ENCODE results near the gene ZDHHC17.
A peak's percentile ranks its signal among the peaks of the same experiment; 100 is the strongest.
"Not testable (repeated sequence)": the region's sequence is repeated elsewhere in the genome, so short reads cannot be mapped to it uniquely, and the experiment has no call there.

Gene ZDHHC17

DNA sequence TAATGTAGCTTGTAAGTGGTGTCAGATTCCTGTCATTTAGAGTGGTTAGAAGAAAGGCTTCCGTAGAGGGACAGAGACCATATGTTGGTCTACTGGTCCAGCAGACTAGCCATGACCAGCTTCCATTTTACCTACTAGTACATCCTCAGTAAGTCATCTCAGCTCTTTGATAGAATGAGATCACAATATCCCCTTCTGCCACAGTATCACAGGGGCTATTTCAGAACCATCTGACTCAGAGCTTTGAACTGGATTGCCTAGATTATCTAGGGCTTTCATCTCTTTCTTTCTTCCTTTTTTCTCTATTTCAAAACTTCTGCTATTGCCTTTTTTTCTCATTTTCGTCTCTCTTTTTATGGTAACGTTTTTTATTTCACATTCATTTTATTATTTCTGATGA is 4.7 kb downstream of the ZDHHC17 start:
- no peak for DNase-seq (ENCODE audit: low spot score)

DNA sequence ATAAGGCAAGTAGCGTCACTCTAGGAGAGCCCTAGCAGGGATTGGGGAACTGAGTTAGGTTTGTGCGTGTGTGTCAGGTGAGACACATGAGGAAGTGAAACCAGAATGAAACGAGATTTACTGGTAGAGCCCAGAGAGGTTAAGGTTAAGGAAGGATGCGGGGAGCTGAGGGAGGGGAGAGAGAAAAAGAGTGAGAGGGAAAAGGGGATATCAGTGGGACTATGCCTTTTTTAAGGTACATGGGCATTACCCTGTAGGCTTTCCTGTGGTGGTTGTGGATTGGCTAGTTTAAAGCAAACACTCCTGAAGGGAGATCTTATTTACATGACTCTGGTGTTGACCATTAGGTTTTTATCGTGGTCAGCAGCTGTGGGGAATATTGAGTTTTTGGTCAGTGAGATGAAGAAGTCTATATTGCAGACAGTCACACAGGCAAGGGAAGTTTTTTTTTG is 13.9 kb downstream of the ZDHHC17 start:
- DNase-seq (ENCODE audit: low spot score) = no peak

DNA sequence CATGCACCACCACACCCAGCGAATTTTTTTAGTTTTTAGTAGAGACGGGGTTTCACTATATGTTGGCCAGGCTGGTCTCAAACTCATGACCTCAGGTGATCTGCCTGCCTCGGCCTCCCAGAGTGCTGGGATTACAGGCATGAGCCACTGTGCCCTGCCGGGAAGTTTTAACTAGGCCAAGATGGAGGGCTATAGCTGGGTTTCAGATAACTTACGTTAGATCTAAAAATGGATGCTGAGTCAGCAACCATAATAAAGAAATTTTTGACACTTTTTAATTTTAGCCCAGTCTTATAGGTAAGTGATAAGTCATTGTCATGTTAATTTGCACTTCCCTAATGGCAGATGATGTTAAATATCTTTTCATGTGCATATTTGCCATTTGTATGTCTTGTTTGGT is 14.4 kb downstream of the ZDHHC17 start:
- no peak for DNase-seq (ENCODE audit: low spot score)

DNA sequence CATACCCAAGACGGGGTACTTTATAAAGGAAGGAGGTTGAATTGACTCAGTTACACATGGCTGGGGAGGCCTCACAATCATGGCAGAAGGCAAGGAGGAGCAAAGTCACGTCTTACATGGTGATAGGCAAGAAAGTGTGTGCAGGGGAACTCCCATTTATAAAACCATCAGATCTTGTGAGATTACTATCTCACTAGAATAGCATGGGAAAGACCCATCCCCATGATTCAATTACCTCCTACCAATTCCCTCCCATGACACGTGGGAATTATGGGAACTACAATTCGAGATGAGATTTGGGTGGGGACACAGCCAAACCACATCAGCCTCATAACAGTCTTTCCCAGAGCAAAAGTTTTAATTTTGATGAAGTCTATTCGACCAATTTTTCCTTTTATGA is 15.4 kb downstream of the ZDHHC17 start:
- not testable (repeated sequence) for DNase-seq (ENCODE audit: low spot score)

DNA sequence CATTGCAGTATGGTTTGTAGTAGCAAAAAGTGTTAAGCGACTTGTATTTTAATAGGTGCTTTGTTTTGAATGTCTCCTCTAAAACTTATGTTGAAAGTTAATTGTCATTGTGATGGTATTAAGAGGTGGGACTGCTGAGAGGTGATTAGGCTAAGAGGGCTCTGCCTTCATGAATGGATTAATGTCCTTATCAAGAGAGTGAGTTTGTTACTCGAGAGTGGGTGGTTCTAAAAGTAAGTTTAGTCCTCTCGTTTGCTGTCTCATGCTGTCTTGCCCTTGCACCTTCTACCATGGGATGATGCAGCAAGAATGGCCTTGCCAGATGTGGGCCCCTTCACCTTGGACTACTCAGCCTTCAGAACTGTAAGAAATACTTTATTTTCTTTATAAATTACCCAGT is 17.4 kb downstream of the ZDHHC17 start:
- DNase-seq (ENCODE audit: low spot score) = no peak

- DNase-seq (ENCODE audit: low spot score) = no peak
These were observed 18.6 kb downstream of the ZDHHC17 start for GRCh38 chr12:76782526-76782925.

DNA sequence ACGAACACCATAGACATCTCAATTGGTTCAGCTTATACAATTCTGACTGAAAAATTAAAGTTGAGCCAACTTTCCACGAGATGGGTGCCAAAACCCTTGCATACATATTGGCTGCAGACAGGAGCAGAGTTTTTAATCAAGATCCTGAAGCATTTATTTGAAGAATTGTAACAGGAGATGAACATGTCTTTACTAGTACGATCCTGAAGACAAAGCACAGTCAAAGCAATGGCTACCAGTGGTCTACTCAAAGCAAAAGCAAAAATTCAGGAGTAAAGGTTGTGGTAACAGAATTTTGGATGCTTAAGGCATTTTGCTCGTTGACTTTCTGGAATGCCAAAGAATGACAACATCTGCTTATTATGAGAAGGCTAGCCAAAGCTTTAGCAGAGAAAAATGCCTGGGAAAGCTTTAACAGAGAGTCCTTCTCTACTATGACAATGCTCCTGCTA is 20.7 kb downstream of the ZDHHC17 start:
- DNase-seq (ENCODE audit: low spot score) = no peak

DNA sequence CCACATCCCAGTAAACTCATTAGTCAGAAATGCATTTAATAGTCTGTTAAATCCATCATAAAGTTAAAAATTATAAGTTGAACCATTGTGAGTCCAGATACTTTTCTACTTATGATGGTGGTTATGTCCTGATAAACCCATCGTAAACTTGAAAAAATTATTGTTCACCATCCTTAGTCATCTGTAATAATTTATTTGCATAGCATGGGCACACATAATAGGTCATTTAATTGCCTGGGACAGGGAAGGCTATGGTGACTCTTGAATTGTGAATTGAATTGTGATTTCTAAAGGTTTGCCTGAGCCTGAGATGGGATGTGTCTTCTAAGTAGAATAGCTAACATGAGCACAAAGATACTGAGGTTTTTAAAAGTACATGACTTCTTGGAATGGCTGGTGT is 21.5 kb downstream of the ZDHHC17 start:
- DNase-seq (ENCODE audit: low spot score) = no peak

- no peak for DNase-seq (ENCODE audit: low spot score)
These were observed 23.1 kb downstream of the ZDHHC17 start for GRCh38 chr12:76786986-76787385.

DNA sequence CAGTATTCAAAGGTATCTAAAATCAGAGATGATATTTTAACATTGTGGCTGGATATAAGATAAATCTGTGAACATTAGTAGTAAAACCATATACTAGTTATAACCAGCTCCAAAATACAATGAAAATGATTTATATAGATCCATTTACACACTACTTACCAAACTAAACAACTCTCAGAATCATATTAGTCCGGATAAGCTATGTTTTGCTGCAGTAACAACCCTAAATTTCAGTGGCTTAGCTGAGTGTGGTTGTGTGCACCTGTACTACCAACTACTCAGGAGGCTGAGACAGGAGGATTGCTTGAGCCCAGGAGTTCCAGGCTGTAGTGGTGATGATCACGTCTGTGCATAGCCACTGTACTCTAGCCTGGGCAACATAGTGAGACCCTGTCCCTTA is 23.8 kb downstream of the ZDHHC17 start:
- no peak for DNase-seq (ENCODE audit: low spot score)

GRCh38 chr12:76789335-76790050 is 25.6 kb downstream of the ZDHHC17 start:
- DNase-seq (ENCODE audit: low spot score) = no peak

GRCh38 chr12:76790564-76791552 is 26.9 kb downstream of the ZDHHC17 start:
- DNase-seq (ENCODE audit: low spot score) = peak; percentile 29

DNA sequence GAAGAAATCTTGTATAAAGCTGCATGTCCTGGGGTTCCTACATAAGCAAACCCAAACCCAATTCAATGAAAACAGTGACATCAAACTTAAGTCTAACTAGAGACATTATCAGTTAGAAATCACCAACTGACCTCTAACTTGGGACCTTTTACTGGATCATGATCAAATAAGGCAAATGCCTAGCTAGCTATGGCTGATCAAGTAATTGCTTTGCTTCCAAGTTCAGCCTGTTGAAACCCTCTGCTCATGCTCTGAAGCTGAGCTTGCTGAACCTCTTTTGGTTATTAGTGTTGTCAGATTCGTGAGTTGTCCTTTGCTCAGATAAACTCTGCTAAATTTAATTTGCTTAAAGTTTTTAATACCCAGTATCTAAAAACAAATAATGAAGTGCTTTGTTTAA is 28.9 kb downstream of the ZDHHC17 start:
- DNase-seq (ENCODE audit: low spot score) = no peak

DNA sequence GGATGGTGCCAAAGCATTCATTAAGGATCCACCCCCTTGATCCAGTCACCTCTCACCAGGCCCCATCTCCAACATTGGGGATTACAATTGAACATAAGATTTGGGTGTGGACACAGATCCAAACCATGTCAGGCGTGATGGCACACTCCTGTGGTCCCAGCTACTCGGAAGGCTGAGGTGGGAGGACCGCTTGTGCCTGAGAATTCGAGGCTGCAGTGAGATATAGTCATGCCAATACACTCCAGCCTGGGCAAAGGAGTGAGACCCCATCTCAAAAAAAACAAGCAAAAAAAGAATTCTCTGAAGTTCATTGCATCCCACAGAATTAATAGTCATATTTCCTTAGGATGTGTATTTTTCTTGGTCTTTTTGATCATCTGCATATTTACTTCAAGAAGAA is 34.9 kb downstream of the ZDHHC17 start:
- no peak for DNase-seq (ENCODE audit: low spot score)

DNA sequence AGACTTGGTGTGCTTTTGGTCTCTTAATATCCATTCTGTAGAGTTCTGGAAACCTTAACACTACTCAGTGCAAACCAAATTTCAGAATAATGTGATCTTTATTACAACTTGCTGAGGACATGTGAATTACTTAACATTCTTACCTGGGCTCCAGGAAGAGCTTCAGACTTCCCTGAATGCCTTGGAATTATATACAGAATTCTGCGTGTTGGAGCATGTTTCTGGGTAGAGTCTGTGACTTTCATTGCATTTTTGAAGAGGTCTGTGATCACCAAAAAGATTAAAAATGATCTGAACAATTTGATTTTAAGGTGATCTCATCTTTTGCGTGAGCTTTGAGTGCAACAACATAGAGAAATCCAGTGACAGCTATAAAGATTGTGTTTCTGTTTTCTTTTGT is 35.4 kb downstream of the ZDHHC17 start:
- no peak for DNase-seq (ENCODE audit: low spot score)

GRCh38 chr12:76802060-76802459 is 38.1 kb downstream of the ZDHHC17 start:
- no peak for DNase-seq (ENCODE audit: low spot score)

- no peak for DNase-seq (ENCODE audit: low spot score)
These were observed 40.6 kb downstream of the ZDHHC17 start for GRCh38 chr12:76804435-76804976.

- DNase-seq (ENCODE audit: low spot score) = no peak
These were observed 46.9 kb downstream of the ZDHHC17 start for GRCh38 chr12:76810671-76811419.

DNA sequence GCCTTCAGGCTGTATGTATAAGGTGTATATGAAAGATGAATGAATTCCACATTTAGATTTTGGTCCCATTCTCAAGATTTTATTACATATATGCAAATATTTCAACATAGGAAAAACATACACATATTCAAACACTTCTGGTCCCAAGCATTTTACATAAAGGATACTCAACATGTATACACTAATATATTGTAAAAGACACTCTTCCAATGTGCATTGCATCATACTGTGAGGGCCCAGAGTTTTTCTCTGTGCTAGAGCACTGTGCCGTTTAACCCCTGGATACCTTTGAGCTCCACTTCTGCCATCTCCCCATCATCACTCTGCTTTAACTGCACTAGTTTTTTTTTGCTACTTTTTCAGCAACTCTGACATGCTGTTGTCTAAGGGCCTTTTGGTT is 48.1 kb downstream of the ZDHHC17 start:
- no peak for DNase-seq (ENCODE audit: low spot score)

GRCh38 chr12:76813265-76813664 is 49.4 kb downstream of the ZDHHC17 start:
- no peak for DNase-seq (ENCODE audit: low spot score)

- DNase-seq (ENCODE audit: low spot score) = no peak
These were observed 50.1 kb downstream of the ZDHHC17 start for GRCh38 chr12:76813972-76814371.

DNA sequence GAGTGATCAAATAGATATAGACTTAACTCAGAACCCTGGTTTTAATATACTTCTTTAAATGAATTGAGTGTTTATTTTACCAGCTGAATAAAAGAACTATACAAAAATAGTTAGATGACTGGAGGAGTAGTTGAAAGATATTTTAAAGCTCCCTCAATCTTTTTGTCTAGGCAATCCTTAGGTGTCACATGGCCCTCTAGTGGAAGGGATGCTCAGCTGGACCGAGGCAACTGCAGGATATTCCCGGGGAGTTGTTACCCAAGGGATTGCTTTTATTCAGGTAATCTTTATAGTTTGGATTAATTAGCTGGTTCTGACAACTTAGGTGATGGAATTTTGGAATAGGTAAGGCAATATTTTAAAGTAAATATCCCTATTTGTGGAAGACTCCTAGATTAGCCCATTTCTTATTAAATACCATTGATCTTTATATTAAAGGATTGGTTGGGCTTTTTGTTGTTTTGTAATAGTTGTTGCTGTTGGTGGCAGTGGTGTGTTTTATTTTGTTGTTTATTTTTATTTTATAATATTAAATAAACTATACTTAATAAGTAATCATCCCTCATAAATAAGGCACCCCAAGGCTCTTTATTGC is 57.1 kb downstream of the ZDHHC17 start:
- peak; percentile 22 for DNase-seq (ENCODE audit: low spot score)
